ENCODE measurements around the gene APOA5. TPM values are rescaled to one million over a fixed set of nuclear protein-coding genes. Genes with fewer than 3 reads are reported as not detected.

The APOA5 gene
- total RNA-seq, 2 experiments from 2014 or later: not detected

DNA sequence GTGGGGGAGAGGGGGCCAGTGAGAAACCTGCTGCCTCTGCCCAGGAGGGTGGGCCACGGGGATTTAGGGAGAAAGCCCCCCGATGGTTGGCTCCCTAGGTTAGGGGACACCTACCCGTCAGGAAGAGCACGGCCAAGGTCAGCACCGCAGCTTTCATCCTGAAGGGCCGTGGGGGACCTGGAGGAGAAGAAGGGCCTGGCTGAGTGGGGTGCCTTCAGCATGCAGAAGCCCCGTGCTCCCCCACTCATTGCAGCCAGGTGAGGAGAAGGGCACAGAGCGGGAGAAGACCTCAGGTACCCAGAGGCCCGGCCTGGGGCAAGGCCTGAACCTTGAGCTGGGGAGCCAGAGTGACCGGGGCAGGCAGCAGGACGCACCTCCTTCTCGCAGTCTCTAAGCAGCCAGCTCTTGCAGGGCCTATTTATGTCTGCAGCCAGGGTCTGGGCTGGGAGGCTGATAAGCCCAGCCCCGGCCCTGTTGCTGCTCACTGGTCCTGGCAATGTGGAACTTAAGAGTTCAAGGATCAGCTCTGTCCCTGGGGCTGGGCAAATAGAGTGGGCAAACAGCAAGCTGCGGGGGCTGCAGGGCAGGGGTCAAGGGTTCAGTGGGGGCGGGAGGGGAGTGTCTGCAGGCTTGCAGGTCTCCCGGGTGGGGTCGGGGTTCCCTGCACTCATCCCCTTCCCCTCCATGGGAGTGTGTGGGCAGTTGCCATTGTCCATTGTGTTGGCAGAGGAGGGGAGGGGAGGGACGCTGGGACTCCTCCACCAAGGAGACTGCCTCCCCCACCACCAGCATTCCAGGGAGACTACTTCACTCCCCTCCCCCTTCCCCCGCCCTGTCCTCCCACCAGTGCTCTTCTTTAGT, 45.8 kb upstream of the APOA5 start, which contains the start of gene APOA1:
Gene APOA1, minus strand, starts transcription at position 392 of the 861 bp plus-strand sequence. Its CDS starts 235 bp downstream, at position 157.
- Histone ChIP-seq H3K4me2 (ENCODE audit: low read length) (no peak within 1 kb of the TSS), H2AFZ (ENCODE audit: low read length) (no peak within 1 kb of the TSS), H3K36me3 (ENCODE audit: insufficient read depth, low read length) (no peaks in the 10 kb centered on the region), H3K79me2 (ENCODE audit: insufficient read depth, low read depth, low read length) (no peaks in the 10 kb centered on the region), H3K9me3 (ENCODE audit: low read length) (no peaks in the 10 kb centered on the region), H3K27ac (ENCODE audit: low read depth, low read length, poor library complexity, severe bottlenecking) (no peak within 1 kb of the TSS), H3K4me1 (ENCODE audit: insufficient read depth, low read length, poor library complexity, severe bottlenecking) (peaks cover 13% of the 10 kb centered on the region), H4K20me1 (ENCODE audit: insufficient read depth, low read length) (no peaks in the 10 kb centered on the region), H3K9me2 (ENCODE audit: insufficient read depth, low read length) (no peaks in the 10 kb centered on the region), H3K4me3 (ENCODE audit: low read depth, low read length, poor library complexity, severe bottlenecking) (no peak within 1 kb of the TSS)
- POLR2A ChIA-PET: interaction anchor here (2.6 kb wide), 1 partner anchor 51 kb away, joined by 5 read pairs; no protein-coding TSS in a partner anchor
- DNase-seq (ENCODE audit: low spot score): no peak
- no TSS peak for BruUV-seq (replicated peaks)
- CTCF ChIA-PET (ENCODE audit: unreplicated experiment): no interaction called here
- TF ChIP-seq CTCF (conservative IDR thresholded peaks at IDR 0.05; ENCODE audit: low read length) (no peak), EZH2phosphoT487 (IDR thresholded peaks at IDR 0.05; ENCODE audit: borderline replicate concordance, low read depth, low read length) (no peak)
- intact Hi-C loops (cut with micrococcal nuclease; ENCODE audit: unreplicated experiment): loop anchor here (5.0 kb wide), 1 partner anchor 45 kb away; the partner anchor contains the start of gene APOA5

GRCh38 chr11:116836632-116836991, 44.9 kb upstream of the APOA5 start:
- Histone ChIP-seq H3K9me3 (ENCODE audit: low read length) (no peaks in the 10 kb centered on the region), H3K4me1 (ENCODE audit: insufficient read depth, low read length, poor library complexity, severe bottlenecking) (peaks cover 13% of the 10 kb centered on the region), H2AFZ (ENCODE audit: low read length) (no peak overlapping the region), H4K20me1 (ENCODE audit: insufficient read depth, low read length) (no peaks in the 10 kb centered on the region), H3K4me3 (ENCODE audit: low read depth, low read length, poor library complexity, severe bottlenecking) (no peak overlapping the region), H3K4me2 (ENCODE audit: low read length) (no peak overlapping the region), H3K79me2 (ENCODE audit: insufficient read depth, low read depth, low read length) (no peaks in the 10 kb centered on the region), H3K9me2 (ENCODE audit: insufficient read depth, low read length) (no peaks in the 10 kb centered on the region), H3K36me3 (ENCODE audit: insufficient read depth, low read length) (no peaks in the 10 kb centered on the region), H3K27ac (ENCODE audit: low read depth, low read length, poor library complexity, severe bottlenecking) (no peak overlapping the region)
- ChIA-PET POLR2A (interaction anchor here (1.0 to 2.6 kb wide), 2 partner anchors 46 to 50 kb away, joined by 4 to 5 read pairs; no protein-coding TSS in a partner anchor), CTCF (ENCODE audit: unreplicated experiment) (interaction anchor here (0.9 kb wide), 1 partner anchor 247 kb away, joined by 3 read pairs; no protein-coding TSS in a partner anchor)
- no peak for DNase-seq (ENCODE audit: low spot score)
- no TSS peak for BruUV-seq (replicated peaks)
- intact Hi-C loops (cut with micrococcal nuclease; ENCODE audit: unreplicated experiment): loop anchor here (1.0 to 5.0 kb wide), 2 partner anchors 44 to 104 kb away; partner anchors contain the start of gene APOA5
- TF ChIP-seq EZH2phosphoT487 (IDR thresholded peaks at IDR 0.05; ENCODE audit: borderline replicate concordance, low read depth, low read length): no peak

DNA sequence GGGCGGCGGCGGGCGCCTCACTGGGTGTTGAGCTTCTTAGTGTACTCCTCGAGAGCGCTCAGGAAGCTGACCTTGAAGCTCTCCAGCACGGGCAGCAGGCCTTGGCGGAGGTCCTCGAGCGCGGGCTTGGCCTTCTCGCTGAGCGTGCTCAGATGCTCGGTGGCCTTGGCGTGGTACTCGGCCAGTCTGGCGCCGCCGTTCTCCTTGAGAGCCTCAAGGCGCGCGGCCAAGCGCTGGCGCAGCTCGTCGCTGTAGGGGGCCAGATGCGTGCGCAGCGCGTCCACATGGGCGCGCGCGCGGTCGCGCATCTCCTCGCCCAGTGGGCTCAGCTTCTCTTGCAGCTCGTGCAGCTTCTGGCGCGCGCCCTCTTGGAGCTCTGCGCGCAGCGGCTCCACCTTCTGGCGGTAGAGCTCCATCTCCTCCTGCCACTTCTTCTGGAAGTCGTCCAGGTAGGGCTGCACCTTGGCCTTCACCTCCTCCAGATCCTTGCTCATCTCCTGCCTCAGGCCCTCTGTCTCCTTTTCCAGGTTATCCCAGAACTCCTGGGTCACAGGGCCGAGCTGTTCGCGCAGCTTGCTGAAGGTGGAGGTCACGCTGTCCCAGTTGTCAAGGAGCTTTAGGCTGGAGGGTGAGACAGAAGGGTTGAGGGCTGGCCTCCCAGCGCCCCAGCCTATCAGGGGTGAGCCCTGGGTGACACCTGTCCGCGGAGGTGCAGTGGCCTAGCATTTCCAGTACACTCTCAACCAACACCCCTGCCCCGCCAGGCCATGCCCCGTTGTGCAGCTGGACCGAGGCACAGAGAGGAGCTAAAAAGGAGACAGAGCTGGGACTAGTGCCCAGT, 44.3 kb upstream of the APOA5 start:
- Histone ChIP-seq H3K4me2 (ENCODE audit: low read length) (peak overlapping the region; percentile 59), H3K4me1 (ENCODE audit: insufficient read depth, low read length, poor library complexity, severe bottlenecking) (peaks cover 13% of the 10 kb centered on the region), H3K36me3 (ENCODE audit: insufficient read depth, low read length) (no peaks in the 10 kb centered on the region), H3K27ac (ENCODE audit: low read depth, low read length, poor library complexity, severe bottlenecking) (no peak overlapping the region), H2AFZ (ENCODE audit: low read length) (peak overlapping the region; percentile 80), H3K9me3 (ENCODE audit: low read length) (no peaks in the 10 kb centered on the region), H4K20me1 (ENCODE audit: insufficient read depth, low read length) (no peaks in the 10 kb centered on the region), H3K4me3 (ENCODE audit: low read depth, low read length, poor library complexity, severe bottlenecking) (peak overlapping the region; percentile 41), H3K79me2 (ENCODE audit: insufficient read depth, low read depth, low read length) (no peaks in the 10 kb centered on the region), H3K9me2 (ENCODE audit: insufficient read depth, low read length) (no peaks in the 10 kb centered on the region)
- TF ChIP-seq CTCF (conservative IDR thresholded peaks at IDR 0.05; ENCODE audit: low read length) (peak; percentile 75), EZH2phosphoT487 (IDR thresholded peaks at IDR 0.05; ENCODE audit: borderline replicate concordance, low read depth, low read length) (no peak)
- peak; percentile 89 for DNase-seq (ENCODE audit: low spot score)
- intact Hi-C loops (cut with micrococcal nuclease; ENCODE audit: unreplicated experiment): loop anchor here (1.0 to 5.0 kb wide), 2 partner anchors 44 to 104 kb away; partner anchors contain the start of gene APOA5
- no TSS peak for BruUV-seq (replicated peaks)
- POLR2A ChIA-PET: interaction anchor here (0.6 to 2.6 kb wide), 8 partner anchors 13 to 456 kb away, joined by 3 to 5 read pairs (median 4); partner anchors contain the start of gene APOA4
- CTCF ChIA-PET (ENCODE audit: unreplicated experiment): interaction anchor here (0.6 to 1.1 kb wide), 6 partner anchors 26 to 269 kb away, joined by 3 to 5 read pairs (median 3); partner anchors contain the start of genes APOA5 and ZPR1
